HG03103 (cell line): ENCODE results near the gene SEC14L6.

ENCODE experiments used
- ATAC-seq: cut with Tn5 transposase; IDR thresholded peaks from one replicate; pipeline ENCODE4 v1.9.1; 2021; ENCODE audit warnings: low read depth; ENCODE audit not compliant: unreplicated experiment

SEC14L6 gene

GRCh38 chr22:30502911-30503310, 43.6 kb downstream of the SEC14L6 start:
- no peak for ATAC-seq

- ATAC-seq, result no peak
Measured at GRCh38 chr22:30502153-30502552, 44.4 kb downstream of the SEC14L6 start.

- no peak for ATAC-seq
Measured at GRCh38 chr22:30500628-30501027, 45.9 kb downstream of the SEC14L6 start.

GRCh38 chr22:30497466-30498150, 48.9 kb downstream of the SEC14L6 start:
- no peak for ATAC-seq

DNA sequence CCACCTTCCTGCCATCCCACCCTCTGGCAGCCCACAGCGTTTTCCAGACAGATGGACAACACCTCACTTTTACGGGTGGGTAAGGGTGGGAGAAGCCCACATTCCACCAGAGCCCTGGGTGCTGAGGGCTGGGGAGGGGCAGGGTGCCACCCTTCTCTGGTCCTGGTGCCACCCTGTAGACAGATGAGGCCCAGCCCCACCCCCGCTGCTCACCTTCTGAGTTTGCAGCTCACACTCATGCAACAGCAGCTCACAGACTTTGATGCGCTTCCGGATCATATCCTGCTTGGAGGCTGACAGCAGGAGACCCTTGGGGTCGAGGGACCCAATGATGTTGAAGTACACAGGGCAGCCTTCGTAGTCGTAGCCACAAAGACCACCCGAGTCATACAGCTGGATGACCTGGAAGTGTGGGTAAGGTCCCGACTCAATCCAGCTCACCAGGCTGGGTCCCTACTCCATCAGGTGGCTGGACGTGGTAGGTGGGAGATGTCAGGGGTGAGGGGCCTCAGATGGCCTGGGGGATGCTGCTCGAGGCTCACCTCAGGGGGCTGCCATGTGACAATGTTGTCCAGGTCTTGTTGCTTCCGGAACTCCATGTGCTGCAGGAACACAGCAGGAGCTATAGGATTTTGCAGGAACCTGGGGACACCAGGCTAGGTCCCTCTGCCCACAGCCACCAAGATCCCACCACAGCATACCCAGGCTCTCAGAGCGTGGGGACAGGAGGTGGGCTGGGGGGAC, 51.3 kb downstream of the SEC14L6 start:
- no peak for ATAC-seq

GRCh38 chr22:30492144-30492543, 54.4 kb downstream of the SEC14L6 start:
- ATAC-seq, result no peak

DNA sequence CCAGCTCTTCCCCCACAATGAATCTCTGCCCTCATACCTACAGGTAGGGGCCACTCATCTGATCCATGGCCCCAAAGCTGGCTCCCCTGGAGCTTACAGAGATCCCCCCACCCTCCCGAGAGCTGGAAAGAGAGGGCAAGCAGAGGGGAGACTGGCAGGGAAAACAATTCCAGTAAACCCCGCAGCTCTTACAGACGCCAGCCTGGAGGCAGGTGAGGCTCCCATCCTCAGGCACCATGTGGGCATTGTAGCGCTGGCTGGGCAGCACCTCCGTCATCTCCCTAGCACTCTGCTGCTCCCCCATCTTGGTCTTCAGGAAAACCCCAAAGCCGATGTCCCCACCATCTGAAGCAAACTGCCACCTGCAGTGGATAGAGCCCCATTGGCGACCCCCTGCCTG, 55.2 kb downstream of the SEC14L6 start:
- ATAC-seq, result no peak

DNA sequence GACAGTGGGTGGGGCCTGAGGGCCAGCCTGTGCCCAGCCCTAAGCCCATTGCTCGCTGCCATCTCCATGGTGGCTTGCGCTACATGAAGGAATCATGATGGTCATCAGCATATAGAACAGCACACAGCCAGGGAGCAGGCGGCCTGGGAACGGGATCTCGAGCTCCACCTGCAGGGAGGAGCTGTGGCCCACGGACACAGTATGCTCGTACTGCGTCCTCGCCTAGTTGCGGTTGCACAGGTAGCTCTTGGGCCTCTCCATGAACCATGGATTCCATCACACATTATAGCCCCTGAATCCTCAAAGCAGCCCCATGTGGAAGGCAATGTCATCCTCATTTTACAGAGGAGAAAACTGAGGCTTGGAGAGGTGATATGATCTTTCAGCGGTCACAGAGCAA, 56.1 kb downstream of the SEC14L6 start:
- ATAC-seq, result no peak

- no peak for ATAC-seq
Measured at GRCh38 chr22:30488121-30488520, 58.4 kb downstream of the SEC14L6 start.

DNA sequence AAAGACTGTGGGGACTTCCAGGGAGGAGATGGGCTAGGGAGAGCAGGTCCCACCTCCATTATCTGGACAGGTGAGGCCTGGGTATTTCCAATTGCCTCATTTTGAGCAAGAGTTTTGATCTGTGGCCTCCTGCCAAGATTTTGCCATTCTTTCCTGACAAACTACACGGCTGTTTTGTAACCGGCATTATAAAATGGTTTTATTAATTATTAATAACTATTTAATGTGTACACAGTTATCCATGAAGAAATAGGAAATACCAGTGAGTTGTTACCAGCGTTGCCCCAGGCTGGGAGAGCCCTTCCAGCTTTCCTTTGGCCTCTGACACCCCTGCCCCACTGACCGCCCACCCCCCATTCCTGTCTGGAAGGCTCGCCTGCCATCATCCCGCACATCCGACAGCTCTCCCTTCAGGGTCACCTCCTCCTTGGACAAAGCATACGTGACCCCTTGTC, 59.9 kb downstream of the SEC14L6 start:
- no peak for ATAC-seq

GRCh38 chr22:30486118-30486517, 60.4 kb downstream of the SEC14L6 start:
- no peak for ATAC-seq

DNA sequence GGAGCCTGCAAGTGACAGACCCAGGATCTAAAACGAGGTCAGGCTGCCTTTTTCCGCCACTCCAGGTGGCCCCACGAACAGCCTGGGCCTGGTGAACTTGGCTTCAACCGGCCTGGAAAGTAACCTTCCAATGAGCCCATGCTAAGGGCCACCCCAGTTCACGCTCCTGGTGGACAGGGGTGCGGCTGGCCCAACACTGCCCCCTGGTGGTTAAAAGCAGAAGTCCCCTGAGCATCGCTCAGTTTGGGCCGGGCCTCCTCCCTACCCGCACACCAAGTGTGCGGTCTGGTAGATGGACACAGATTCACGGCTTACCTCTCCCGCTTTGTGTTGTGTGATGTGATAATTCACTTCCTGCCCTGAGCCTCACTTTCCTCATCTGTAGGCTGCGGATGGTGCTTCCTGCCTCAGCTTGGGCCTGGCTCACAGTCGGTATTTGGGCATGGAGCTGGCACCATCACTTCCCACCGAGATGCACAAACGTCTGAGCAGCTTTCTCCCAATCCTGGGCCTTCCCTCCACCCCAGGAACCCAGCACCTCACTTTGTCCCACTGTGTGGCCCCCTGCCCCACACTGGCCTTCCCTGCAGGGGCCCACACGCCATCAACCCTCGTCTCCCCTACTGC, 61.1 kb downstream of the SEC14L6 start:
- no peak for ATAC-seq

DNA sequence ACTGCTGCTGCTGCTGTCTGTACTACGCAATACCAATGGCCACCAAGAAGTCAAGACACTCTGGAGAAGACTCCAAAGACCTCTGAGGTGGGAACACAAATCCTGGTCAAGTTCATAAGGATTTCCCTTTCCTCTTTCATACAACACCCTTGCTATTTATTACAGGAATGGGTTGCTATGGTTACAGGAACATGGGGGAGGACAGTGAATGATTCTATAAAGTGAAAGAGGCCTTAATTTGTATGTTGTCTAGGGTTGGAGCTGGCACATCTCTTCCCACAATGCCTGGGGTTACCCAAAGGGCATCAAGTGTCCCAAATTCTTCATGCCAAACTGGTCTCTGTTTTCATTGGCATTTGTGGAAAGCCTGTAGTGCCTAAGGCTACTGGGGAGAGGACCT, 63.4 kb downstream of the SEC14L6 start:
- no peak for ATAC-seq

- ATAC-seq, result no peak
Measured at GRCh38 chr22:30481711-30482110, 64.8 kb downstream of the SEC14L6 start.

DNA sequence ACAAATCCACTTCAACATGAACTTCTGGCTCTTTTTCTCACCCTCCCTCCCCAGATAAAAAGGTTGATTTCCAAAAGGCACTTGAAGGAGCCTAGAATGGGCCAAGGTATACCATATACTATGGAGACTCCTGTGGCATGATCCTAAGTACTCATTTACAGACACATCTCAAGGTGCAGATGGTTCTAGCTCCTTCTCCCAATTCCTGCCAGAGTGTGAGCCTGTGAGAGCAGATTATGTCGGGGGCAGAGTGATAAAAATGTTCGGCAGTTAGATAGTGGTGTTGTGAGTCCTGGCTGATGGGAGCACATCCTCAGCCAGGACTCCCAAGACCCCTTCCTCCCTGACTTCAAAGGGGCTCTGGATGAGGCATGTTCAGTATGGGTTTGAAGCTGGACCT, 66.6 kb downstream of the SEC14L6 start:
- ATAC-seq, result no peak

DNA sequence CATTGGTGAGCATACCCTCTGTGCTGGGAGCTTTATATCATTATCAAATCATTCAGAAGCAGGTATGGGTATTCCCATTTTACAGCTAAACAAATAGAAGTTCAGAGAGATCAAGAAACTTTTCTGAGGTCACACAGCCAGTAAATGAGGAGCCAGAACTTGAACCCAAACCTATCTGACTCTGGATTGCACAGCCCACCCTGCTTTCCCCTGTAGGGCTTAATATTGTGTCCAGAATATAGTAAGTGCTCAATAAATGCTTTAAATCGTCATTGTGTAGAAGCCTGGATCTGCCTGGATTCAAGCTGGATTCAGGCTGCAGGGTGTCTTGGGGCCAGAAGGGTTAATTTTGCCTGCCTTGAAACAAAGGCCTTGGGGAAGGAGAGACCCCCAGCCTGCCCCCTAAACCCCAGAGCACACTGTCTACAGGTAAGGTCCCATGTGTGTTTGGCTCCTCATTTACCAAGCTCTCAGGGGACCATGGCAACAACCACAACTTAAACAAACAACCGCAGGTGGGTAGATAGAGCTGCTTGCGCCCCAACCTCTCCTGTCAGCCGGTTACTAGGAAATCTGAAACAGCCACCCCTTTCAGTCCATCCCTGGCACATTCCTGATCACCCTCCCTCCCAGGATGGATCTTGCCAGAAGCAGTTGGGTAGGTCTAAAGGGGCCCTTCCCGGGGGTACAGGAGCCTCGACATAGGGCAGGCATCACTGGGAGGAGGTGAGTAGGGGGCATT, 71.7 kb downstream of the SEC14L6 start:
- no peak for ATAC-seq

- ATAC-seq, result no peak
Measured at GRCh38 chr22:30474121-30474520, 72.4 kb downstream of the SEC14L6 start.

GRCh38 chr22:30472994-30473720, 73.4 kb downstream of the SEC14L6 start:
- no peak for ATAC-seq
